ENCODE results near the gene CEACAM21. TPM values are rescaled to one million over a fixed set of nuclear protein-coding genes. Genes with fewer than 3 reads are reported as not detected.

The CEACAM21 gene
- total RNA-seq, 1 donor from 2014 or later: not detected

GRCh38 chr19:41563854-41564514 lies 12.0 kb upstream of the CEACAM21 start:
- Histone ChIP-seq H3K4me1 (no peaks in the 10 kb centered on the region), H3F3A (ENCODE audit: low read depth) (no peaks in the 10 kb centered on the region), H3K9me3 (ENCODE audit: low read depth) (no peaks in the 10 kb centered on the region), H4K20me1 (ENCODE audit: low read depth) (no peaks in the 10 kb centered on the region), H3K4me3 (no peak overlapping the region), H3K79me2 (ENCODE audit: low read depth) (no peaks in the 10 kb centered on the region), H3K36me3 (no peaks in the 10 kb centered on the region), H3K27ac (no peak overlapping the region), H3K27me3 (peaks cover 71% of the 10 kb centered on the region), H3K9ac (no peak overlapping the region), H3K4me2 (peak overlapping the region; percentile 38), H2AFZ (replicated peaks) (no peak overlapping the region)
- Mint-ChIP-seq H3K27ac (no peak overlapping the region), H3K4me1 (no peaks in the 10 kb centered on the region), H3K27me3 (ENCODE audit: insufficient read depth, low read depth) (peaks cover 11% of the 10 kb centered on the region), H3K9me3 (peaks cover 2% of the 10 kb centered on the region), H3K4me3 (peak overlapping the region; percentile 41), H3K36me3 (no peaks in the 10 kb centered on the region)
- no peak for TF ChIP-seq EZH2phosphoT487 (IDR thresholded peaks at IDR 0.05)
- TF ChIP-seq EZH2 (IDR thresholded peaks at IDR 0.05): no peak
- TF ChIP-seq, protein P1, sequence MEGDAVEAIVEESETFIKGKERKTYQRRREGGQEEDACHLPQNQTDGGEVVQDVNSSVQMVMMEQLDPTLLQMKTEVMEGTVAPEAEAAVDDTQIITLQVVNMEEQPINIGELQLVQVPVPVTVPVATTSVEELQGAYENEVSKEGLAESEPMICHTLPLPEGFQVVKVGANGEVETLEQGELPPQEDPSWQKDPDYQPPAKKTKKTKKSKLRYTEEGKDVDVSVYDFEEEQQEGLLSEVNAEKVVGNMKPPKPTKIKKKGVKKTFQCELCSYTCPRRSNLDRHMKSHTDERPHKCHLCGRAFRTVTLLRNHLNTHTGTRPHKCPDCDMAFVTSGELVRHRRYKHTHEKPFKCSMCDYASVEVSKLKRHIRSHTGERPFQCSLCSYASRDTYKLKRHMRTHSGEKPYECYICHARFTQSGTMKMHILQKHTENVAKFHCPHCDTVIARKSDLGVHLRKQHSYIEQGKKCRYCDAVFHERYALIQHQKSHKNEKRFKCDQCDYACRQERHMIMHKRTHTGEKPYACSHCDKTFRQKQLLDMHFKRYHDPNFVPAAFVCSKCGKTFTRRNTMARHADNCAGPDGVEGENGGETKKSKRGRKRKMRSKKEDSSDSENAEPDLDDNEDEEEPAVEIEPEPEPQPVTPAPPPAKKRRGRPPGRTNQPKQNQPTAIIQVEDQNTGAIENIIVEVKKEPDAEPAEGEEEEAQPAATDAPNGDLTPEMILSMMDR (IDR thresholded peaks at IDR 0.05): no peak
- DNase-seq (ENCODE audit: low spot score): peak; percentile 9

- H3K9ac ChIP-seq: no peak overlapping the region
- Mint-ChIP-seq H3K27ac (no peak overlapping the region), H3K36me3 (no peaks in the 10 kb centered on the region), H3K4me1 (no peaks in the 10 kb centered on the region), H3K27me3 (ENCODE audit: insufficient read depth, low read depth) (peaks cover 11% of the 10 kb centered on the region), H3K9me3 (peaks cover 2% of the 10 kb centered on the region), H3K4me3 (peak overlapping the region; percentile 41)
- no peaks in the 10 kb centered on the region for H3K36me3 ChIP-seq
- no peaks in the 10 kb centered on the region for H3F3A ChIP-seq (ENCODE audit: low read depth)
- peak overlapping the region; percentile 13 for H3K4me3 ChIP-seq
- H3K4me1 ChIP-seq: no peaks in the 10 kb centered on the region
- TF ChIP-seq EZH2 (IDR thresholded peaks at IDR 0.05) (no peak), EZH2phosphoT487 (IDR thresholded peaks at IDR 0.05) (no peak)
- TF ChIP-seq, protein P1 (IDR thresholded peaks at IDR 0.05): no peak
- no peaks in the 10 kb centered on the region for H3K9me3 ChIP-seq (ENCODE audit: low read depth)
- H2AFZ ChIP-seq (replicated peaks): no peak overlapping the region
- H3K79me2 ChIP-seq (ENCODE audit: low read depth): no peaks in the 10 kb centered on the region
- H4K20me1 ChIP-seq (ENCODE audit: low read depth): no peaks in the 10 kb centered on the region
- DNase-seq (ENCODE audit: low spot score): peak; percentile 32
- peak overlapping the region; percentile 38 for H3K4me2 ChIP-seq
- peaks cover 66% of the 10 kb centered on the region for H3K27me3 ChIP-seq
- H3K27ac ChIP-seq: no peak overlapping the region
Measured at GRCh38 chr19:41564515-41565378, 11.2 kb upstream of the CEACAM21 start.

DNA sequence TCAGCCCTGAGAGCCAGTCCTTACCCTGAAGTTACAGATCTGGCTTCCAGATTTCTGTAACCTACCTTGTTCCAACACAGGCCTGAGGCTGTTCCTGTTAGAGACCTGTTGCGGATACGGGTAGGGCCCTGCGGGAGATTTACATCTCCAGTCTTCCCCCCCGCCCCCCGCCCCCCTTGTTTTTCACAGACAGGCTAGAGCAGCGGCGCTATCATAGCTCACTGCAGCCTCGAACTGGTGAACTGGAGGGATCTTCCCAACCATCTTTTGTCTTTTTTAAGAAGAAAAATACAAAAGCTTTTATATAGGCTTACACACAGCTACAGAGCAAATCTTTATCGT lies 10.6 kb upstream of the CEACAM21 start:
- peaks cover 2% of the 10 kb centered on the region for H3K9me3 Mint-ChIP-seq
- H3K4me2 ChIP-seq: peak overlapping the region; percentile 38
- no peaks in the 10 kb centered on the region for H3K36me3 ChIP-seq
- H3K9ac ChIP-seq: no peak overlapping the region
- H3K27ac ChIP-seq: no peak overlapping the region
- no peaks in the 10 kb centered on the region for H3F3A ChIP-seq (ENCODE audit: low read depth)
- H2AFZ ChIP-seq (replicated peaks): no peak overlapping the region
- no peaks in the 10 kb centered on the region for H3K36me3 Mint-ChIP-seq
- DNase-seq (ENCODE audit: low spot score): no peak
- TF ChIP-seq EZH2 (IDR thresholded peaks at IDR 0.05): no peak
- TF ChIP-seq, protein P1 (IDR thresholded peaks at IDR 0.05): no peak
- TF ChIP-seq EZH2phosphoT487 (IDR thresholded peaks at IDR 0.05): no peak
- H3K4me3 ChIP-seq: no peak overlapping the region
- no peaks in the 10 kb centered on the region for H3K4me1 ChIP-seq
- H3K27me3 Mint-ChIP-seq (ENCODE audit: insufficient read depth, low read depth): peaks cover 11% of the 10 kb centered on the region
- H3K9me3 ChIP-seq (ENCODE audit: low read depth): no peaks in the 10 kb centered on the region
- peaks cover under 1% of the 10 kb centered on the region for H3K4me1 Mint-ChIP-seq
- H3K27ac Mint-ChIP-seq: no peak overlapping the region
- H3K79me2 ChIP-seq (ENCODE audit: low read depth): no peaks in the 10 kb centered on the region
- peaks cover 64% of the 10 kb centered on the region for H3K27me3 ChIP-seq
- no peak overlapping the region for H3K4me3 Mint-ChIP-seq
- H4K20me1 ChIP-seq (ENCODE audit: low read depth): no peaks in the 10 kb centered on the region

Measured in neural progenitor cell (in vitro differentiated cells).